HEK293T (cell line): Measurements from ENCODE around the gene BCL2L11.

ENCODE experiments used
- ARNT ChIP-seq: fragments of 450-650 bp; IDR thresholded peaks from 2 replicates; pipeline ENCODE4 v1.6.1; 2017; ENCODE audit warnings: mild to moderate bottlenecking
- ELF4 ChIP-seq: fragments of 450-650 bp; IDR thresholded peaks from 2 replicates; pipeline ENCODE4 v1.6.1; 2017; ENCODE audit warnings: antibody characterized with exemption
- FOXA1 ChIP-seq: fragments of 450-650 bp; IDR thresholded peaks from 2 replicates; pipeline ENCODE4 v1.6.1; 2016; ENCODE audit warnings: mild to moderate bottlenecking
- FOXK2 ChIP-seq: fragments of 450-650 bp; IDR thresholded peaks from 2 replicates; pipeline ENCODE4 v1.6.1; 2016; ENCODE audit warnings: mild to moderate bottlenecking

GRCh38 chr2:111165084-111165483, 44.4 kb downstream of the BCL2L11 start:
- TF ChIP-seq FOXK2 (no peak), ELF4 (no peak), ARNT (no peak), FOXA1 (no peak)
